CD4-positive, alpha-beta T cell treated with Interleukin-4 for 1 hour (primary cell): ENCODE results near the gene ADGRL1.
"Not testable (repeated sequence)": the region's sequence is repeated elsewhere in the genome, so short reads cannot be mapped to it uniquely, and the experiment has no call there.

Experiments
- DNase-seq, 2 donors: peaks; one replicate each; pipeline ENCODE4 v3.0.0-alpha.2; 2020 to 2022

The ADGRL1 gene

DNA sequence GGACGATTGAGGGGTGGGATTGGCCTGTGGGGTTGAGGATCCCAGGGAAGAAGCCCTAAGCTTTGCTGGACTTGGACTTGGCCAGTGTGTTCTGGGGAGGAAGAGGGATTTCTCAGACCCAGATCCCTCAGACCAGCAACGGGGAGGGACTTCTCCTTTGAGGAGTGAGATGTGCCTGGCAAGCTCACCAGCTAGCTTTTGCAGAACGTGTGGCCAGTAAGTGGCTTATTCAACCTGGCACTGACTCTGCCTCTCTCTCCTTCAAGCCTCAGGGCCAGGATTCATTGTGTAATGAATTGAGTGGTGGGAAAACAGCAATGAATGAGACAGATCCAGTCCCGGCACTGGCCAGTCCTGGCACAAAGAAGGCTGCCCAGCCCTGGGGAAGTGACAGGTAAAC is 11.9 kb upstream of the ADGRL1 start:
- not testable (repeated sequence) for DNase-seq

GRCh38 chr19:14214580-14214979 is 8.6 kb upstream of the ADGRL1 start:
- no peak for DNase-seq

DNA sequence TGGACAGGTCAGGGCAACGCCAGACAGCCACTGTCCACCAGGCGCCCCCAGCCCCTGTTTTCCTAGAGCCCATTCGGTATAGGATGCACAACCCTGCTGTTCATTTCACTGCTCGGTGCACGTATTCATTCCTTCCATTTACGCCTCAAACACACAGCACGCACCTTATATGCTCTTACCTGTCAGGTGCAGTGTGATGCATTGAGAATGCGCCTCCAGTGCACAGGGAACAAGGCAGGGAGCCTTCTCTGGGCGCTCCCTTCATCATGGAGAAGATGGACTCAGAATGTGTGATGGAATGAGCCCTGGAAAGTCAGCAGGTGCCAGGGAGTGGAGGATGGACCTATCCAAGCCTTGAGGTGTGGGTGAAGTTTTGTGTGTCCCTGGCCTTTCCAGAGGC is 4.2 kb upstream of the ADGRL1 start:
- not testable (repeated sequence) for DNase-seq

GRCh38 chr19:14209401-14209800 is 3.4 kb upstream of the ADGRL1 start:
- not testable (repeated sequence) for DNase-seq

- DNase-seq: not testable (repeated sequence)
Observed at GRCh38 chr19:14208496-14208895, 2.5 kb upstream of the ADGRL1 start.

GRCh38 chr19:14207796-14208195 is 1.8 kb upstream of the ADGRL1 start:
- DNase-seq: not testable (repeated sequence)

- peak; percentile 79 to 87 for DNase-seq
Observed at GRCh38 chr19:14206737-14207726, 1.1 kb upstream of the ADGRL1 start.

- DNase-seq: peak in 1 of 2 donors; percentile 29
Observed at GRCh38 chr19:14206308-14206707, 339 bp upstream of the ADGRL1 start.

- DNase-seq: not testable (repeated sequence)
Observed at GRCh38 chr19:14204676-14205451, 1.1 kb downstream of the ADGRL1 start.

GRCh38 chr19:14204219-14204618 is 1.8 kb downstream of the ADGRL1 start:
- DNase-seq: not testable (repeated sequence)

DNA sequence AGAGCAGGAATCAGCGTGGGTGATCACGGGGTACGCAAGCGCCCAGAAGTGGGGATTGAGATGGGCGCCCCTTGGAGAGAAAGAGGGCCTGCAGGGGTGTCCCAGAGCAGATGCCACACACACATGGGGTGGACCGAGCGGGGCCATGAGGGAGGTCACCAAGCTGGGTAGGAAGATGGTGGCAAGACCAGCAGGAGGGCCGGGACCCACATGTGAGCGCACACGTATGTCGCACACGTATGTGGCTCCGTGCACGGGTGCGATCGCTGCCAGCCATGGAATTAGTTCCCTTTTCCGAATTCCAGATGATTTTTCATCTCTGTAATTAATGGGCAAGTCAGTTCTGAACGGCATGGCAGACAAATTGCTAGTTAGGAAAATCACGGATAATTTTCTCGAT is 2.2 kb downstream of the ADGRL1 start:
- not testable (repeated sequence) for DNase-seq

DNA sequence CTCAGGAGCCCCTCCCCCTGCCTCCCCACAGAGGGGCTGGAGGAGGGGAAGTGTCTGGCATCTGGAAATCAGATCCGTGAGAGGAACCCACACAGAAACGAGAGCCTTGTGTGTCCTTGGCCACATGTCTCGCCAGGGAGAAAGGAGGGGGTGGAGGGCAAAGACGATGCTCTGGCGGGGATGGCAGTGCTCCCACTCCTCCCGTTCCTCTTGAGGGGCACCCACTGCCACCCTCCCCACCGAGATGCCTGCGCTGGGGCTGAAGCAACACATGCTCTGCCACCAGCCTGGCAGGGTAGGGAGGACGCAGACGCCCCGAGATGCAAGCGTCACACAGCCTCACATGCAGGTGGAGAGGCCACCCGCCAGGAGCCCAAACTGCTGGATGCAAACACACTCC is 2.8 kb downstream of the ADGRL1 start:
- DNase-seq: no peak

- not testable (repeated sequence) for DNase-seq
Observed at GRCh38 chr19:14201481-14201880, 4.5 kb downstream of the ADGRL1 start.

DNA sequence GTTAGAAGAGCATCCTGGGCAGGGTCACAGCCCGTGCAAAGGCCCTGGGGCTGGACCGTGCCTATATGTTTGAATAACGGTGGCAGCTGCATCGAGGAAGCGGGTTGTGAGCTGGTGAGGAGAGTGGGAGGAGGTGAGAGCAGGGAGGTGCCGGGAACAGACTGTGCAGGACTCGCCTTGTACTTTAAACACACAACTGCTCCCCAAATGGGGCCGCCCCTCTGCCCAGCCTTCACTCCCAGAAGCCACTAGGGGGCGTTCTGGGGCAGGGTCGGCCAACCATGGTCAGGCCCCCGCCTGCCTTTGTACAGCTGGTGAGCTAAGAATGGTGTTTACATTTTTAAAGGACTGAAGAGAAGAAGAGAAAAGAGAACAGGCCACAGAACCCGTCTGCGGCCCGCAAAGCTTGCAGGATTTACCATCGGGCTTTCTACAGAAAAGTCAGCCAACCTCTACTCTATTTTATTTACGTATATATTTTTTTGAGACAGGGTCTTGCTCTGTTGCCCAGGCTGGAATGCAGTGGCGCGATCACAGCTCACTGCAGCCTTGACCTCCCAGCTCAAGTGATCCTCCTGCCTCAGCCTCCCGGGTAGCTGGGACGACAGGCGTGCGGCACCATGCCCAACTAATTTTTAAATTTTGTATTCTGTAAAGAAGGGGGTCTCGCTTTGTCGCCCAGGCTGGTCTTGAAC is 5.7 kb downstream of the ADGRL1 start:
- DNase-seq: peak; percentile 64 to 67

DNA sequence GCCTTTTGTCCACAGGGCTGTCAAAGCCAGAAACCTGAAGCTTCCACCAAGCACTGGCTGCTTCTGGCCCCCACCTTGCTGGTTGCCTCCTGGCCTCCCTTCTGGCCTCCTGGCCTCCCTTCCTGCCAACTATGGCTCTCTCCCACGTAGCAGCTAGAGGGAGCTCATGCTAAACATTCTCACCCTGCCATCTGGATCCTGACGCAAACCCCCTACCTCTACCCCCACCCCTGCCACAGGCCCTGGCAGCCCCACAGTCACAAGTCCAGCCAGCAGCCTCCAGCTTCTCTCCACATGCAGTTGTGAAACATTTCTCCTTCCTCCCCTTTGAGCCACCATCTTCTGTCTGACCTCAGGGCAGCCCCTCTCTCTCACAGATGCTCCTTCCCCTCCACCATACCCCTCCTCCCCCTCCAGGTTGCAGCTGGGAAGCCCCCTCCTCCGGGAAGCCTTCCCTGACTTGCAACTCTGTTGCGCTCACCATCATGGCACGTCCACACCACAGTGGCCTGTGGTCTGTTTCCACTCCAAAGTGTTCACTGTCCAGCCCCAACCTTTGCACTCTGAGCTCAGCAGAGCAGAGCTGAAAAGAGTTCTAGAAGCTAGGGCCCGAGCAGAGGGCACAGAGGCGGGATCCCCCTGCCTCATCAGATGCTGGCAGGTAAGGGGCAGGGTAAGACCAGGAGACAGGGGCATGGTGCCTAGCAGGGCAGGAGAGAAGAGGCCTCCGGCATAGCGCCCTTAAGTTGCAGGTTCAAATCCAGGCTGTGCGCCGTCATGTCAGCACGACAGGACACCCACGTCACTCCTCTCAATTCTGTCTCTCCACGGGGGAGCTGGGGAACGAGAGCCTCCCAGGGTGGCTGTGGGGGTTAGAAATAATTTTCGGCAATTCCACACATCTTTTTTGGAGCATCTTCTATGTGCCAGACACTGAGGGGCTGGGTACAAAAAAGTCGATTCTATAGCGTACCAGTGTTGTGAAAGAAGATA is 7.3 kb downstream of the ADGRL1 start:
- DNase-seq: no peak

GRCh38 chr19:14197882-14198281 is 8.1 kb downstream of the ADGRL1 start:
- no peak for DNase-seq

DNA sequence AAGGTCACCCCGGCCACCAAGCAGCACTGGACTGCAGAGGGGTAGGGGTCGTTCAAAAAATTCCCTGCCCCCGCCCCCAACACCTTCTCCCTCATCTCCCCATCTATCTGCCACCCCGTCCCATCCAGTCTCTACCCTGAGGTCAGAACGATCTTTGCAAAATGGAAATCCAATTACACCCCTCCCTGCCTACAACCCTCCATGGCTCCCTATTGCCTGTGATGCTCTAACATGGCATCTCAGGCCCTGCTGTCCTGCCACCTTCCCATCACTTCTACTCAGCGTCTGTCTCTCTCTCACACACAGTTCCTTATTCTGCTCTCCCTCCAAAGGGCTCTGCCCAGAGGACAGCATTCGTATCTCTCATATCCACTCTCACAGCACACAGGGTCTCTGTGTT is 8.7 kb downstream of the ADGRL1 start:
- not testable (repeated sequence) for DNase-seq

- peak; percentile 77 to 81 for DNase-seq
Observed at GRCh38 chr19:14196105-14196504, 9.9 kb downstream of the ADGRL1 start.

GRCh38 chr19:14195216-14195615 is 10.8 kb downstream of the ADGRL1 start:
- not testable (repeated sequence) for DNase-seq

DNA sequence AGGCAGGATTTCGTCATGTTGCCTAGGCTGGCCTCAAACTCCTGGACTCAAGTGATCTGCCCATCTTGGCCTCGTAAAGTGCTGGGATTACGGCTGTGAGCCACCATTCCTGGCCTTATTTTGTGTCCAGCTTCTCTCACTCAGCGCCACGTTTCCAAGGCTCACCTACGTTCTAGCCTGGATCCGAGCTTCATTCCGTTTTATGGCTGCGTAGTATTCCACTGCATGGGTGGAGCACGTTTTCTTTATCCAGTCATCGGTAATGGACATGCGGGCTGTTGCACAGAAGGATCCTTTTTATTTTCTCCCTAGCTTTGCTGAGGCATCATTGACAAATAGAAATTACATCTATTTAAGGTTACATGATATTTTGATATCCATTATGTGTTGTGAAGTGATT is 16.6 kb downstream of the ADGRL1 start:
- no peak for DNase-seq

- not testable (repeated sequence) for DNase-seq
Observed at GRCh38 chr19:14188086-14188485, 17.9 kb downstream of the ADGRL1 start.

DNA sequence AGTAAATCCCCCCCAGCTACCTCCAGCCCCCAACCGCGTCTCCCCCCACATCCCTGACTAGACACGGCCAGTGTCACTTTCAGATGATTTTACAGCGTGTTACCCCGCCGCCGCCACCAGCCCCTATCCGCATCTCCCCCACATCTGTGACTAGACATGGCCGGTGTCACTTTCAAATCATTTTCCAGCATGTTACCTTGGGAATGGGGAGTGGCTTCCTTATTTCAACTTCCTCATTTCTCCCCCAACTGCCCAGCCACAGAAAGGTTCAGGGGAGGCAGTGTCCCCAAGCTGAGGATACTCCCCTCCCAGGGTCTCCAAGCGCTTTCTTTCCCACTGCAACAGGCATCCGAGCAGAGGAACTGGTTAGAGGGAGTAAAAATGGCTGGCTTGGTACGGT is 18.4 kb downstream of the ADGRL1 start:
- DNase-seq: no peak
